Measurements from ENCODE around the gene LGR4. TPM values are rescaled to one million over a fixed set of nuclear protein-coding genes. Genes with fewer than 3 reads are reported as not detected.

Gene LGR4
- total RNA-seq, 1 donor from 2014 or later = 15.9 TPM

DNA sequence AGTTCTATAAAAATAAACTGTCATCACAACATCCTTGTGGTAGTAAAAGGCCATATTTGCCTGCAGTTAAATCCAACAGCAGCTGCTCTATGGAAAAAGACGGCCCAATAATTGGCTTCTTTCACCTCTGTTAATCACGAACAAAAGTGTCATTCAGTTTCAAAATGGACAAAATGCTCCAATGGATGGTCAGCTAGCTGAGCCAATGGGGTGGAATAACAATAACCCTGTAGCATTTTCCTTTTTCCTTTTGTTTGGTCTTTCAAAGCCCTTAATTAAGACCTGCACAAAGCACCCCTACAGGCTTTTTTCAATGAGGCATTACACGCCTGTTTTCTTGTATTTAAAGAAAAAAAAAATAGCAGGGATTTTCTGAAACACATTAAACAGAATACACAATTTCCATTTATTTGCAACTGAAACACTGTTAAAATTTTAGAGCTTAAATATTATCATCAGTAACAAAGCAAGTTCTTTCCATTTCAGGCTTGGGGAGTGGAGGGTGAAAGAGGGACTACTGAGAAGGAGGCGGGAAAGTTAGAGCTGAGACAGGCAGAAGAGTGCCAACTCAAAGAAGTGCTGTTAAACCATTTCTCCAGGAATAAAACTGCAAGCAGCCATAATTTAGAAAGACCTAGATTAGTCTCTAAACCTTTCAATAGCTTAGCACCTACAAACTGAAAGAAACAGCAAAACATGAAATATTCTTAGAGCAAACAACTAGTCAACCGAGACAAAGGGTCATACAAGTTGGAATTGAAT, 28.7 kb downstream of the LGR4 start:
- no peak for DNase-seq (ENCODE audit: low read depth)
- no peaks in the 10 kb centered on the region for H3K36me3 ChIP-seq (ENCODE audit: control insufficient read depth, insufficient read depth, low read length)
- H3K4me3 ChIP-seq (ENCODE audit: low read depth, low read length) = no peak overlapping the region
- H3K27me3 ChIP-seq (ENCODE audit: control insufficient read depth, insufficient read depth, low read length) = no peaks in the 10 kb centered on the region
- TF ChIP-seq, protein P1, sequence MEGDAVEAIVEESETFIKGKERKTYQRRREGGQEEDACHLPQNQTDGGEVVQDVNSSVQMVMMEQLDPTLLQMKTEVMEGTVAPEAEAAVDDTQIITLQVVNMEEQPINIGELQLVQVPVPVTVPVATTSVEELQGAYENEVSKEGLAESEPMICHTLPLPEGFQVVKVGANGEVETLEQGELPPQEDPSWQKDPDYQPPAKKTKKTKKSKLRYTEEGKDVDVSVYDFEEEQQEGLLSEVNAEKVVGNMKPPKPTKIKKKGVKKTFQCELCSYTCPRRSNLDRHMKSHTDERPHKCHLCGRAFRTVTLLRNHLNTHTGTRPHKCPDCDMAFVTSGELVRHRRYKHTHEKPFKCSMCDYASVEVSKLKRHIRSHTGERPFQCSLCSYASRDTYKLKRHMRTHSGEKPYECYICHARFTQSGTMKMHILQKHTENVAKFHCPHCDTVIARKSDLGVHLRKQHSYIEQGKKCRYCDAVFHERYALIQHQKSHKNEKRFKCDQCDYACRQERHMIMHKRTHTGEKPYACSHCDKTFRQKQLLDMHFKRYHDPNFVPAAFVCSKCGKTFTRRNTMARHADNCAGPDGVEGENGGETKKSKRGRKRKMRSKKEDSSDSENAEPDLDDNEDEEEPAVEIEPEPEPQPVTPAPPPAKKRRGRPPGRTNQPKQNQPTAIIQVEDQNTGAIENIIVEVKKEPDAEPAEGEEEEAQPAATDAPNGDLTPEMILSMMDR (IDR thresholded peaks at IDR 0.05; ENCODE audit: insufficient read depth, low read length, poor library complexity, severe bottlenecking) = no peak

DNA sequence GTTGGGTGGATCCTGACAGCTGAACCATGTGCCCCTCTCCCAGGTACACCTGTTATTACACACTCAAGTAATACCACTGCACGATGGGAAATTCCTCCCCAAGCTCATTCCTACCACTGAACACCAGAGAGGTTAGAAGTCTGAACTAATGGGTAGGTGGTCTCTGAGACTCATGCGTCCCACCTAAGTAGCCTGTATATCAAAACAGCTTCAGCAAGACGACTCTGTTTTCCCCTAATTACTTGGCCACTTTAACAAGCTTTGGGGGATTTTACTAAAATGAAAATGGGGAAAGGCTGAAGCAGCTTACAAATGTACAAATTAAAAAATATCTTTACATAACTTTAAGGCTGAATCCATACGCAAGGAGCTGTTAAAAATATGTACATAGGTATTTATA, 29.4 kb downstream of the LGR4 start:
- TF ChIP-seq, protein P1 (IDR thresholded peaks at IDR 0.05; ENCODE audit: insufficient read depth, low read length, poor library complexity, severe bottlenecking) = no peak
- H3K4me3 ChIP-seq (ENCODE audit: low read depth, low read length) = no peak overlapping the region
- no peaks in the 10 kb centered on the region for H3K36me3 ChIP-seq (ENCODE audit: control insufficient read depth, insufficient read depth, low read length)
- no peak for DNase-seq (ENCODE audit: low read depth)
- no peaks in the 10 kb centered on the region for H3K27me3 ChIP-seq (ENCODE audit: control insufficient read depth, insufficient read depth, low read length)

DNA sequence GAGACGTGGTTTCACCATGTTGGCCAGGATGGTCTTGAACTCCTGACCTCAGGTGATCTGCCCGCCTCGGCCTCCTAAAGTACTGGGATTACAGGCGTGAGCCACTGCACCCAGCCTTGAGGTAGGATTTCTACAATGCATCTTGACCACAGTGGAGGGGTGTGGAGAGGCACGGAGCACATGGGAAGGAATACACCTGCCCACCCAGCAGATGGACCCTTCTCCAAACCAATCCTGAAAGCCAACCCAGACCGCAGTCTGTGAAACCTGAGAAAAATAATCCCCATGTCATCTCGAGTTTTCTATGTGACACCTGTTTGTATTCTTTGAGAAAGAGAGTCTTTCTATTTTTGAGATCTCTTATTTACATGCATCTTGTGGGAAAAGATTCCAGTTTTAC, 32.5 kb downstream of the LGR4 start:
- TF ChIP-seq, protein P1 (IDR thresholded peaks at IDR 0.05; ENCODE audit: insufficient read depth, low read length, poor library complexity, severe bottlenecking) = no peak

DNA sequence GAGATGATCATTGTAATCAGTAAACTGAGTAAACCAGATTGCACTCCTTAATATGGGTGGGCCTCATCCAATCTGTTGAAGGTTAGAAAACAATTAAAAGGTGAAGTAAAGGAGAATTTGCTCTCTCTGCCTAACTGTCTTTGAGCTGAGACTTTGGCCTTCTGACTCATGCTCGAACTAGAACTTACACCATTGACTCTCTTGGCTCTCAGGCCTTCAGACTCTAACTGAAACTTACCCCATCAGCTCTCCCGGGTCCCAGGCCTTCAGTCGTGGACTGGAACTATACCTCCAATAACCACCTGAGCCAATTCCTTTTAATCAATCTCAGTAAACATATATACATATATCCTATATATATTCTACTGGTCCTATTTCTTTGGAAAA, 34.0 kb downstream of the LGR4 start:
- no peak overlapping the region for H3K4me3 ChIP-seq (ENCODE audit: low read depth, low read length)
- H3K27me3 ChIP-seq (ENCODE audit: control insufficient read depth, insufficient read depth, low read length) = no peaks in the 10 kb centered on the region
- DNase-seq (ENCODE audit: low read depth) = no peak
- TF ChIP-seq, protein P1 (IDR thresholded peaks at IDR 0.05; ENCODE audit: insufficient read depth, low read length, poor library complexity, severe bottlenecking) = no peak
- no peaks in the 10 kb centered on the region for H3K36me3 ChIP-seq (ENCODE audit: control insufficient read depth, insufficient read depth, low read length)

More for the DNA sequence above, 32.5 kb downstream of the LGR4 start:
- H3K4me3 ChIP-seq (ENCODE audit: low read depth, low read length) = no peak overlapping the region
- no peak for DNase-seq (ENCODE audit: low read depth)
- H3K27me3 ChIP-seq (ENCODE audit: control insufficient read depth, insufficient read depth, low read length) = no peaks in the 10 kb centered on the region
- H3K36me3 ChIP-seq (ENCODE audit: control insufficient read depth, insufficient read depth, low read length) = no peaks in the 10 kb centered on the region

DNA sequence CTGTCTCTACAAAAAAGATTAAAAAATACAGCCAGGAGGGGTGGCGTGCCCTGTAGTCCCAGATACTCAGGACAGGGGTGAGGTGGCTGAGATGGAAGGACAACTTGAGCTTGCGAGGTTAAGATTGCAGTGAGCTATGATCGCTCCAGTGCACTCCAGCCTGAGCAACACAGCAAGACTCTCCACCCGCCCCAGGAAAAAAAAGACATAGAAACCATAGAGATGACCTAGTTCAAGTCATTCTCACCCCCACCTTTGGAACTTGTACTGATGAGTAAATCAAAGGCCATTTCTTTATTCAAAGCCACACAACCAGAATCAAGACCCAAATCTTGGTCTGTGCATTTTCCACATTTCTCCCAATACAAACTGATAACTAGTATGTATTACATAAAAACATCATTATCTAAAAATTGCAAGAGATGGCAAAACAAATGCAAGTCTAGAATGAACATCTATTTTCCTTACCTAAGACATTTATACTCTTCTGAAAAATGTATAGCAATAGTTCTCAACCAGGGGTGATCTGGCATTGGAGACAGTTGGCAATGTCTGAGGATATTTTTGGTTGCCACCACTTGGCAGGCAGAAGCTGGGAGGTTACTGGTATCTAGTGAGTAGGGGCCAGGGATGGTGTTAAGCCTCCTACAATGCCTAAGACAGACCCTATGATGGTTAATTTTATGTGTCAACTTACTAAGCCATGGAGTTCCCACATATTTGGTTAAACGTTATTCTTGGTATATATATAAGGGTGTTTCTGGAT, 34.6 kb downstream of the LGR4 start:
- Histone ChIP-seq H3K27me3 (ENCODE audit: control insufficient read depth, insufficient read depth, low read length) (no peaks in the 10 kb centered on the region), H3K36me3 (ENCODE audit: control insufficient read depth, insufficient read depth, low read length) (no peaks in the 10 kb centered on the region), H3K4me3 (ENCODE audit: low read depth, low read length) (no peak overlapping the region)
- TF ChIP-seq, protein P1 (IDR thresholded peaks at IDR 0.05; ENCODE audit: insufficient read depth, low read length, poor library complexity, severe bottlenecking) = no peak
- no peak for DNase-seq (ENCODE audit: low read depth)

Measured in kidney epithelial cell (primary cell).